OCI-LY7 (cell line): Measurements from ENCODE around the gene HDAC4. TPM values are rescaled to one million over a fixed set of nuclear protein-coding genes. Genes with fewer than 3 reads are reported as not detected.

Experiments used
- BruUV-seq: library from RNA; stranded (reverse); fragments of 400-500 nt; replicated peaks from 2 replicates; lab custom pipeline; 2021; lab: Mats Ljungman, UMichigan
- CTCF ChIA-PET: fragments of 300-600 bp; sonication (Branson Sonifier 250); formaldehyde crosslinking; loops from one replicate; lab custom pipeline; 2022; ENCODE audit warnings: antibody characterized with exemption; ENCODE audit not compliant: unreplicated experiment; lab: Charles Lee
- POLR2A ChIA-PET: fragments of 300-600 bp; sonication (Branson Sonifier 250); formaldehyde crosslinking; loops from one replicate; lab custom pipeline; 2022; ENCODE audit warnings: antibody characterized with exemption; lab: Charles Lee
- DNase-seq: peaks from one replicate; pipeline ENCODE4 v3.0.0-alpha.2; 2015; ENCODE audit warnings: low spot score
- H2AFZ ChIP-seq: fragments of 200-600 bp; sonication (generic), shearing (Covaris generic); 2 replicates; pipeline ENCODE4 v1.6.1; 2014; ENCODE audit warnings: mild to moderate bottlenecking, antibody characterized with exemption, low read length, moderate library complexity
- H3K27ac ChIP-seq: fragments of 200-600 bp; sonication (generic); 2 replicates; pipeline ENCODE4 v1.5.1; 2014; ENCODE audit warnings: mixed run types, low read depth, mild to moderate bottlenecking, moderate library complexity, low read length, inconsistent platforms; ENCODE audit not compliant: poor library complexity, severe bottlenecking
- H3K36me3 ChIP-seq: fragments of 200-600 bp; sonication (generic); 2 replicates; pipeline ENCODE4 v1.6.1; 2014; ENCODE audit warnings: mild to moderate bottlenecking, antibody characterized with exemption, low read length, moderate library complexity, mixed read lengths; ENCODE audit not compliant: insufficient read depth
- H3K4me1 ChIP-seq: fragments of 200-600 bp; sonication (generic); 2 replicates; pipeline ENCODE4 v1.5.1; 2014; ENCODE audit warnings: mild to moderate bottlenecking, low read length; ENCODE audit not compliant: insufficient read depth, poor library complexity, severe bottlenecking
- H3K4me2 ChIP-seq: fragments of 200-600 bp; sonication (generic); 2 replicates; pipeline ENCODE4 v1.6.1; 2014; ENCODE audit warnings: mild to moderate bottlenecking, low read length
- H3K4me3 ChIP-seq: fragments of 200-600 bp; sonication (generic); 2 replicates; pipeline ENCODE4 v1.5.1; 2014; ENCODE audit warnings: mild to moderate bottlenecking, low read depth, low read length; ENCODE audit not compliant: poor library complexity, severe bottlenecking
- H3K79me2 ChIP-seq: fragments of 200-600 bp; sonication (generic); 2 replicates; pipeline ENCODE4 v1.6.1; 2016; ENCODE audit warnings: low read depth, mild to moderate bottlenecking, low read length, moderate library complexity, mixed read lengths; ENCODE audit not compliant: insufficient read depth
- H3K9me2 ChIP-seq: fragments of 200-600 bp; sonication (generic); 2 replicates; pipeline ENCODE4 v1.6.1; 2016; ENCODE audit warnings: mild to moderate bottlenecking, low read length, mixed read lengths; ENCODE audit not compliant: insufficient read depth
- H3K9me3 ChIP-seq: fragments of 200-600 bp; sonication (generic); 2 replicates; pipeline ENCODE4 v1.6.1; 2014; ENCODE audit warnings: mild to moderate bottlenecking, mixed run types, low read length, mixed read lengths
- H4K20me1 ChIP-seq: fragments of 200-600 bp; sonication (generic); 2 replicates; pipeline ENCODE4 v1.6.1; 2014; ENCODE audit warnings: mild to moderate bottlenecking, antibody characterized with exemption, low read length, moderate library complexity, mixed read lengths; ENCODE audit not compliant: insufficient read depth
- EZH2phosphoT487 ChIP-seq: fragments of 200-600 bp; sonication (generic); IDR thresholded peaks from 2 replicates; pipeline ENCODE4 v1.6.1; 2018; ENCODE audit warnings: low read depth, borderline replicate concordance, mild to moderate bottlenecking, mixed run types, antibody characterized with exemption, low read length, moderate library complexity, mixed read lengths
- intact Hi-C: fragments of 100-400 bp; cut with micrococcal nuclease; formaldehyde crosslinking; loops from one replicate; pipeline ENCODE4 v1.10.0; 2022; ENCODE audit not compliant: unreplicated experiment
- total RNA-seq, 2 experiments: library from RNA; depleted of rRNA in 1 of 2; stranded (reverse); fragments of >200 nt in 1 of 2; shearing (Covaris generic) in 1 of 2; gene quantifications; 2 replicates each; pipeline ENCODE4 v1.2.3, GENCODE V29; 2014 to 2022
- TF ChIP-seq, protein P1 (sequence below): fragments of 200-600 bp; sonication (generic); conservative IDR thresholded peaks from 2 replicates; pipeline ENCODE4 v1.5.1; 2014; ENCODE audit warnings: mild to moderate bottlenecking, antibody characterized with exemption, low read length, moderate library complexity, mixed read lengths

The HDAC4 gene
- total RNA-seq, 2 experiments from 2014 or later, result 10.2 to 20.6 TPM

DNA sequence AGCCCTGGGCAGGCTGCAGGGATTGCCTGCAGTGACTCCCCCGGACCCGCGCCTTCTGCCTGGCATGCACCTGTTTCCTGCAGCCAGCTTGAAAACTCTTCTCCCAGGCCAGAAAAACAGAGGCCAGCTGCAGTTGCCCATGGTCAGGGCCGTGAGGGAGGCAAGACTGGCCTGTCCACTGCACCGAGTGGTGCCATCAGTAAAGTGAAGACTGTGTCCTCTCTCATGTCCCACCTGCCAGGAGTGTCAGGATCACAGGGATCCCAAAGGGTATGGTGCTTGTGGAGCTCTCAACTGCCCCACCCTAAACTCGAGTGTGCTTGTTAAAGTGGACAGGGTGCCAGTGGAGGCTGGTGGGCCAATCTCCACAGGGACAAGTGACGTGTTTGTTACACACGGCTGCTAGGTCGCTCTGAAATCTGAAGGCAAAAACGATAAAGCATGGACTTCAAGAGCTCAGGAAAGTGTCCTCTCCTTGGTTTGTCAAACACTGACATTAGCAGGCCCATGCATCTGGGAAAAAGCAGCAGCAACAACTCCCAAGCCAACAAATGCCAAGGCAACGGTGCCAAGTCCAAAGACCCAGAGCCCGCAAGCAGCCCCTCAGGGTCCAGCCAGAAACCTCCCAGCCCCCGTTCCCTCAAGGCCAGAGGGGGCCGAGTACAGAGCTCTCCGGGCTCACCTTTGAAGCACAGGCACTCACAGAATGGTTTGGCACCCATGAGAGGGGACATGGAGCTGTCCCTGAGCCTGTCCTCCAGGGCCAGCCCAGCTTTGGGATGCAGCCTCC, 213.2 kb downstream of the HDAC4 start:
- H4K20me1 ChIP-seq, result no peaks in the 10 kb centered on the region; the same call in 1 of the 2 replicates
- no peak for DNase-seq
- POLR2A ChIA-PET, result interaction anchor here (0.6 kb wide), 1 partner anchor 148 kb away, joined by 4 read pairs; no protein-coding TSS in a partner anchor

DNA sequence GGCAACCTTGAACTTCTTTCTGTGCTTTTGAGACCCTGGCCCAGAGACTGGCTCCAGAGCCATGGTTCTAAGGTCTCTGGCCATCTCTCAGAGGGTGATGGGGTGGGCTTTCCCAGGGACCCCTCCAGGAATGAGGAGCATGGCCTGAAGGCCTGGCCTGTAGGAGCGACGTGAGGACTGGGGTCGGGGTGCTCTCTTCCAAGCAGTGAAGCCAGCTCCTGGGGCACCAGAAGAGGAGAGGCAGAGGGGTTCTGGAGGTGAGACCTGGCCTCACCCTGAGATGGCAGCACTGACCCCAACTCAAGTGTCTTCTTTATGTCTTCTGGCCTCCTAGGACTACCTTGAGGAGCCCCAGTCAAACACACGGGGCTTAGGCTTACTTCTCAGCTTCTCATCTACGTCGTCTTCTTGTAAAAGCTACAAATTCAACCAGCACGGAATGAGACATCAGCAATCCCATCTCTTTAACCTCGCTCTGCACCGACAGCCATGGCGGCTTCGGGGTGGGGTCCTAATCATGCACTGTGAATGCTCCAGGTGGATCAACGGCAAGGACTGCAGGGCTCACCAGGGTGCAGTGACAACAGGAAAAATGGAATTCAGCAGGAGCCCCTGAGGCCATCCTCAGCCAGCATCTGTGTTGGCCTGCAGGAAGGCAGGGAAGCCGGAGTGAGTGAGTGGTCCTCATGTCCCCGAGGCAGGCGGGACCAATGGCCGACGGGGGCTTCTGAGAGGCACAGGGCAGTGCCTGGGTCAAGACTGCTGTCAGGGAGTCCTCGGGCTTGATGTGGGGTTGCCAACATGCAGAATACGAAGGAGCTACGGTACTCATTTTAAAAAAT, 214.1 kb downstream of the HDAC4 start:
- no peak for DNase-seq
- Histone ChIP-seq H3K27ac (no peak overlapping the region), H3K36me3 (no peaks in the 10 kb centered on the region), H4K20me1 (no peaks in the 10 kb centered on the region; the same call in 1 of the 2 replicates), H3K4me1 (no peaks in the 10 kb centered on the region), H2AFZ (no peak overlapping the region), H3K9me2 (no peaks in the 10 kb centered on the region), H3K79me2 (no peaks in the 10 kb centered on the region), H3K4me2 (no peak overlapping the region), H3K4me3 (no peak overlapping the region), H3K9me3 (no peaks in the 10 kb centered on the region)
- intact Hi-C loops, result no loop called here
- no TSS peak for BruUV-seq
- ChIA-PET CTCF (no interaction called here), POLR2A (no interaction called here)
- TF ChIP-seq, protein P1, sequence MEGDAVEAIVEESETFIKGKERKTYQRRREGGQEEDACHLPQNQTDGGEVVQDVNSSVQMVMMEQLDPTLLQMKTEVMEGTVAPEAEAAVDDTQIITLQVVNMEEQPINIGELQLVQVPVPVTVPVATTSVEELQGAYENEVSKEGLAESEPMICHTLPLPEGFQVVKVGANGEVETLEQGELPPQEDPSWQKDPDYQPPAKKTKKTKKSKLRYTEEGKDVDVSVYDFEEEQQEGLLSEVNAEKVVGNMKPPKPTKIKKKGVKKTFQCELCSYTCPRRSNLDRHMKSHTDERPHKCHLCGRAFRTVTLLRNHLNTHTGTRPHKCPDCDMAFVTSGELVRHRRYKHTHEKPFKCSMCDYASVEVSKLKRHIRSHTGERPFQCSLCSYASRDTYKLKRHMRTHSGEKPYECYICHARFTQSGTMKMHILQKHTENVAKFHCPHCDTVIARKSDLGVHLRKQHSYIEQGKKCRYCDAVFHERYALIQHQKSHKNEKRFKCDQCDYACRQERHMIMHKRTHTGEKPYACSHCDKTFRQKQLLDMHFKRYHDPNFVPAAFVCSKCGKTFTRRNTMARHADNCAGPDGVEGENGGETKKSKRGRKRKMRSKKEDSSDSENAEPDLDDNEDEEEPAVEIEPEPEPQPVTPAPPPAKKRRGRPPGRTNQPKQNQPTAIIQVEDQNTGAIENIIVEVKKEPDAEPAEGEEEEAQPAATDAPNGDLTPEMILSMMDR, result no peak
- TF ChIP-seq EZH2phosphoT487, result no peak

More for the DNA sequence above, 213.2 kb downstream of the HDAC4 start:
- Histone ChIP-seq H3K4me2 (no peak overlapping the region), H2AFZ (no peak overlapping the region), H3K4me1 (no peaks in the 10 kb centered on the region), H3K27ac (no peak overlapping the region), H3K9me2 (no peaks in the 10 kb centered on the region), H3K36me3 (no peaks in the 10 kb centered on the region), H3K4me3 (no peak overlapping the region), H3K79me2 (no peaks in the 10 kb centered on the region), H3K9me3 (no peaks in the 10 kb centered on the region)
- CTCF ChIA-PET, result no interaction called here
- intact Hi-C loops, result no loop called here
- no TSS peak for BruUV-seq
- TF ChIP-seq, protein P1, result no peak
- no peak for TF ChIP-seq EZH2phosphoT487
